RKO (cell line): ENCODE measurements around the gene CARMIL1.

Source experiments
- DNase-seq: peaks from one replicate; pipeline ENCODE4 v3.0.0-alpha.2; 2016; ENCODE audit warnings: low spot score

CARMIL1 gene

GRCh38 chr6:25659633-25660368, 380.6 kb downstream of the CARMIL1 start:
- no peak for DNase-seq

DNA sequence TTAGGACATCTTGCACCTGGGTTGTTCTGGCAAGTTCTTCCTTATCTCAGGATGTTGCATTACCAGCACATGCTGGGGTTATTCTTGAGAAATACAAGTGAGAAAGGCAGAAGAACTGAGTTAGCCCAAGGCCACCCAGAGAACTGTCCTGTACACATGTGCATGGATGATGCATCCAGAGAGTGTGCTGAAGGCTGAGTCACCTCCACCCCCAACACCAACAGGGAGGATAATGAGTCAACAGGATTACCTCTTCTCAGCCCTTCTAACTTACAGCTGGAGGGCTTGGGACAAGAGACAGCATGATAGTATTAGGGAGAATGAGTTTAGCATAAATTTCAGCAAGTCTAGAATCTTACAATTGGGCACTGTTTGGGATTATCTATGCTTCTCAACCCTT, 381.3 kb downstream of the CARMIL1 start:
- peak; percentile 87 for DNase-seq

- no peak for DNase-seq
These were observed 382.1 kb downstream of the CARMIL1 start for GRCh38 chr6:25661129-25661779.

DNA sequence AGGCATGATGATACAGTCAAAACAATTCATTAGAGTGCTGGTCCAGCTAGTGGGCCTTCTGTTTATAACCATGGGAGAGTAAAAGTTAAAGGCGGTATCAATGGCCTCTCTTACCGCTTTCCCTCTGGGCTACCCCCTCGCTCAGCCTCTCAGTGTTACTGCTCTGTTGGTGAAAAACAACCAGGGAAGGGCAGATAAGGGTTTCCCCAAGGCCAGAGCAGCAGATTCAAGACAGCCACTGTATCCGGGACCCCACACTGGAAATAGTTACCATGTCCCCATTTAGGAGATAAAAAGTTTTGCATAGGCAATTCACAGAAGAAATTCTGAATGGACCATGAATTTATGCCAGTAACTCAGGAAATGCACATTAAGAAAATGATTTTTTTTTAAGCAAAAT, 386.3 kb downstream of the CARMIL1 start:
- no peak for DNase-seq

DNA sequence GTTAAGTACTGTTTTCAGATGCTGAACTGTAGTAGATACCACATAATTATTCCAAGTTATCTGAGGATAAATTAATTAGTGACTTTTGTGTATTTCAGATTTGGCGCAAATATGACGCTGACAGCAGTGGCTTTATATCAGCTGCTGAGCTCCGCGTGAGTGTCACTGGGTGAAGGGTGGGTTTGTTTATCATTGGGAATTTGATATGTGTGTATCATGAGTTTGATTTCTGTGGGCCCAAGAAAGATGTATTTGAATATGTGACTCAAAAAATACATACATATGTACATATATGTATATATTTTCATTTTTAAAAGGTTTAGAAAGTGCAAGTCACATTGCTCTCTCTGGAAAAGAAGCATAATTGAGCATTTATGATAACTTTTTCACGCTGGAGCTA, 390.2 kb downstream of the CARMIL1 start:
- DNase-seq: no peak
